ENCODE measurements around the gene PUS3. TPM values are rescaled to one million over a fixed set of nuclear protein-coding genes. Genes with fewer than 3 reads are reported as not detected.

The PUS3 gene
- total and polyA plus RNA-seq, 3 experiments from 2014 or later, result 16.5 to 19.2 (median 17.5) TPM

- POLR2A ChIA-PET, result interaction anchor here (2.3 kb wide), 1 partner anchor 15 kb away, joined by 25 read pairs; the partner anchor contains the start of gene HYLS1
These were observed 604 bp downstream of the PUS3 start for GRCh38 chr11:125902277-125902926.

GRCh38 chr11:125901872-125902271 lies 1.1 kb downstream of the PUS3 start:
- H3K36me3 ChIP-seq (ENCODE audit: insufficient read depth, low read length), result peaks cover 7% of the 10 kb centered on the region
- no peak overlapping the region for H3K27ac ChIP-seq (ENCODE audit: low read depth, low read length)
- CTCF ChIA-PET, result no interaction called here
- peaks cover 20% of the 10 kb centered on the region for H3K4me1 ChIP-seq (ENCODE audit: insufficient read depth, low read length)
- no peak overlapping the region for H3K4me3 ChIP-seq (ENCODE audit: low read length)
- no peaks in the 10 kb centered on the region for H3K9me3 ChIP-seq (ENCODE audit: low read length)
- H3K9me3 Mint-ChIP-seq, result peaks cover 0 to 3% (median 0%) of the 10 kb centered on the region in 5 donors
- H3K4me3 Mint-ChIP-seq, result peak overlapping the region; percentile 58 to 97 (median 76)
- peak overlapping the region in 6 of 8 donors; percentile 8 to 87 (median 54) for H3K27ac Mint-ChIP-seq
- peaks cover 40 to 63% (median 57%) of the 10 kb centered on the region in 3 donors for H3K4me1 Mint-ChIP-seq
- peaks cover 6 to 26% (median 10%) of the 10 kb centered on the region in 3 donors for H3K36me3 Mint-ChIP-seq
- POLR2A ChIA-PET, result no interaction called here
- H3K27me3 ChIP-seq (ENCODE audit: insufficient read depth, low read length, poor library complexity, severe bottlenecking), result peaks cover 18% of the 10 kb centered on the region
- peaks cover 25 to 27% of the 10 kb centered on the region in 2 donors for H3K27me3 Mint-ChIP-seq
- no peak for DNase-seq

More at GRCh38 chr11:125902277-125902926, 604 bp downstream of the PUS3 start:
- H3K36me3 ChIP-seq (ENCODE audit: insufficient read depth, low read length), result peaks cover 7% of the 10 kb centered on the region
- H3K4me3 ChIP-seq (ENCODE audit: low read length), result peak overlapping the region; percentile 74
- Mint-ChIP-seq H3K27ac (peak overlapping the region; percentile 84 to 96 (median 92)), H3K4me3 (peak overlapping the region; percentile 90 to 98 (median 96)), H3K4me1 (peaks cover 36 to 58% (median 52%) of the 10 kb centered on the region in 3 donors), H3K27me3 (peaks cover 27 to 29% of the 10 kb centered on the region in 2 donors), H3K36me3 (peaks cover 6 to 26% (median 10%) of the 10 kb centered on the region in 3 donors), H3K9me3 (peaks cover 0 to 3% (median 0%) of the 10 kb centered on the region in 5 donors)
- CTCF ChIA-PET, result interaction anchor here (0.7 to 2.1 kb wide), 3 partner anchors 15 to 333 kb away, joined by 3 to 12 read pairs (median 3); partner anchors contain the start of genes EI24 and HYLS1
- H3K27me3 ChIP-seq (ENCODE audit: insufficient read depth, low read length, poor library complexity, severe bottlenecking), result peaks cover 18% of the 10 kb centered on the region
- H3K27ac ChIP-seq (ENCODE audit: low read depth, low read length), result peak overlapping the region; percentile 70
- DNase-seq, result no peak
- H3K9me3 ChIP-seq (ENCODE audit: low read length), result no peaks in the 10 kb centered on the region
- peaks cover 20% of the 10 kb centered on the region for H3K4me1 ChIP-seq (ENCODE audit: insufficient read depth, low read length)

GRCh38 chr11:125892994-125893393 lies 10.0 kb downstream of the PUS3 start:
- H3K4me3 Mint-ChIP-seq, result peak overlapping the region in 1 of 7 donors; percentile 26
- H3K27me3 ChIP-seq (ENCODE audit: insufficient read depth, low read length, poor library complexity, severe bottlenecking), result no peaks in the 10 kb centered on the region
- no peaks in the 10 kb centered on the region for H3K27me3 Mint-ChIP-seq
- no peaks in the 10 kb centered on the region for H3K9me3 Mint-ChIP-seq
- no peak for DNase-seq
- H3K36me3 ChIP-seq (ENCODE audit: insufficient read depth, low read length), result peaks cover 10% of the 10 kb centered on the region
- ChIA-PET POLR2A (no interaction called here), CTCF (no interaction called here)
- peak overlapping the region in 3 of 8 donors; percentile 38 to 69 (median 51) for H3K27ac Mint-ChIP-seq
- H3K4me1 ChIP-seq (ENCODE audit: insufficient read depth, low read length), result peaks cover 11% of the 10 kb centered on the region
- H3K4me3 ChIP-seq (ENCODE audit: low read length), result no peak overlapping the region
- H3K36me3 Mint-ChIP-seq, result peaks cover 8 to 50% (median 8%) of the 10 kb centered on the region in 3 donors
- no peak overlapping the region for H3K27ac ChIP-seq (ENCODE audit: low read depth, low read length)
- H3K4me1 Mint-ChIP-seq, result peaks cover 31 to 43% (median 36%) of the 10 kb centered on the region in 3 donors
- H3K9me3 ChIP-seq (ENCODE audit: low read length), result no peaks in the 10 kb centered on the region

- no peaks in the 10 kb centered on the region for H3K9me3 ChIP-seq (ENCODE audit: low read length)
- CTCF ChIA-PET, result interaction anchor here (0.6 kb wide), 1 partner anchor 419 kb away, joined by 3 read pairs; no protein-coding TSS in a partner anchor
- H3K27me3 ChIP-seq (ENCODE audit: insufficient read depth, low read length, poor library complexity, severe bottlenecking), result no peaks in the 10 kb centered on the region
- H3K4me1 ChIP-seq (ENCODE audit: insufficient read depth, low read length), result peaks cover 11% of the 10 kb centered on the region
- Mint-ChIP-seq H3K27ac (no peak overlapping the region), H3K36me3 (peaks cover 6 to 53% (median 8%) of the 10 kb centered on the region in 3 donors), H3K27me3 (peaks cover 0 to 4% of the 10 kb centered on the region in 2 donors), H3K4me3 (peak overlapping the region in 1 of 7 donors; percentile 26), H3K9me3 (peaks cover 0 to 4% (median 2%) of the 10 kb centered on the region in 5 donors), H3K4me1 (peaks cover 29 to 42% (median 35%) of the 10 kb centered on the region in 3 donors)
- POLR2A ChIA-PET, result no interaction called here
- DNase-seq, result no peak
- no peak overlapping the region for H3K27ac ChIP-seq (ENCODE audit: low read depth, low read length)
- H3K4me3 ChIP-seq (ENCODE audit: low read length), result no peak overlapping the region
- peaks cover 10% of the 10 kb centered on the region for H3K36me3 ChIP-seq (ENCODE audit: insufficient read depth, low read length)
These were observed 10.9 kb downstream of the PUS3 start for GRCh38 chr11:125892071-125892470.

- POLR2A ChIA-PET, result no interaction called here
- Mint-ChIP-seq H3K27me3 (peaks cover 0 to 4% of the 10 kb centered on the region in 2 donors), H3K27ac (peak overlapping the region in 1 of 8 donors; percentile 11), H3K36me3 (peaks cover 6 to 48% (median 8%) of the 10 kb centered on the region in 3 donors), H3K9me3 (peaks cover 0 to 4% (median 2%) of the 10 kb centered on the region in 5 donors), H3K4me3 (peak overlapping the region in 4 of 7 donors; percentile 19 to 66 (median 57)), H3K4me1 (peaks cover 29 to 39% (median 34%) of the 10 kb centered on the region in 3 donors)
- Histone ChIP-seq H3K9me3 (ENCODE audit: low read length) (no peaks in the 10 kb centered on the region), H3K36me3 (ENCODE audit: insufficient read depth, low read length) (peaks cover 10% of the 10 kb centered on the region), H3K4me3 (ENCODE audit: low read length) (no peak overlapping the region), H3K27ac (ENCODE audit: low read depth, low read length) (no peak overlapping the region), H3K27me3 (ENCODE audit: insufficient read depth, low read length, poor library complexity, severe bottlenecking) (no peaks in the 10 kb centered on the region), H3K4me1 (ENCODE audit: insufficient read depth, low read length) (peaks cover 11% of the 10 kb centered on the region)
- CTCF ChIA-PET, result interaction anchor here (1.1 kb wide), 1 partner anchor 9 kb away, joined by 3 read pairs; no protein-coding TSS in a partner anchor
- DNase-seq, result no peak
These were observed 12.4 kb downstream of the PUS3 start for GRCh38 chr11:125890447-125891100.

GRCh38 chr11:125887373-125888324 lies 15.4 kb downstream of the PUS3 start, which contains the start of gene HYLS1:
TSS of gene HYLS1 (plus strand) at chr11:125887668. CDS start at chr11:125899369, 11,701 bp downstream.
- Mint-ChIP-seq H3K27me3 (peaks cover 0 to 4% of the 10 kb centered on the region in 2 donors), H3K4me1 (peaks cover 25 to 35% (median 34%) of the 10 kb centered on the region in 3 donors), H3K27ac (peak within 1 kb of the TSS; percentile 93 to 99 (median 96)), H3K36me3 (peaks cover 1 to 20% (median 7%) of the 10 kb centered on the region in 3 donors), H3K4me3 (peak within 1 kb of the TSS; percentile 89 to 97 (median 94)), H3K9me3 (peaks cover 0 to 4% (median 2%) of the 10 kb centered on the region in 5 donors)
- ChIA-PET POLR2A (interaction anchor here (1.0 to 2.2 kb wide), 5 partner anchors 16 to 396 kb away, joined by 3 to 25 read pairs (median 4); partner anchors contain the start of genes DDX25, EI24, PUS3 and STT3A), CTCF (interaction anchor here (0.7 to 2.5 kb wide), 7 partner anchors 8 to 318 kb away, joined by 3 to 12 read pairs (median 4); partner anchors contain the start of genes EI24 and PUS3)
- H3K9me3 ChIP-seq (ENCODE audit: low read length), result no peaks in the 10 kb centered on the region
- H3K27ac ChIP-seq (ENCODE audit: low read depth, low read length), result peak within 1 kb of the TSS; percentile 72
- H3K4me1 ChIP-seq (ENCODE audit: insufficient read depth, low read length), result peaks cover 11% of the 10 kb centered on the region
- peak; percentile 91 to 96 (median 96) for DNase-seq
- no peaks in the 10 kb centered on the region for H3K36me3 ChIP-seq (ENCODE audit: insufficient read depth, low read length)
- peak within 1 kb of the TSS; percentile 79 for H3K4me3 ChIP-seq (ENCODE audit: low read length)
- no peaks in the 10 kb centered on the region for H3K27me3 ChIP-seq (ENCODE audit: insufficient read depth, low read length, poor library complexity, severe bottlenecking)

- Histone ChIP-seq H3K27ac (ENCODE audit: low read depth, low read length) (peak overlapping the region; percentile 72), H3K9me3 (ENCODE audit: low read length) (no peaks in the 10 kb centered on the region), H3K27me3 (ENCODE audit: insufficient read depth, low read length, poor library complexity, severe bottlenecking) (no peaks in the 10 kb centered on the region), H3K36me3 (ENCODE audit: insufficient read depth, low read length) (no peaks in the 10 kb centered on the region), H3K4me3 (ENCODE audit: low read length) (peak overlapping the region; percentile 79), H3K4me1 (ENCODE audit: insufficient read depth, low read length) (peaks cover 11% of the 10 kb centered on the region)
- H3K27ac Mint-ChIP-seq, result peak overlapping the region; percentile 93 to 99 (median 96)
- ChIA-PET CTCF (interaction anchor here (2.0 to 2.5 kb wide), 2 partner anchors 10 to 16 kb away, joined by 10 to 12 read pairs; partner anchors contain the start of gene PUS3), POLR2A (interaction anchor here (1.4 to 2.2 kb wide), 3 partner anchors 16 to 295 kb away, joined by 3 to 25 read pairs (median 6); partner anchors contain the start of genes DDX25, PUS3 and STT3A)
- peaks cover 0 to 4% (median 2%) of the 10 kb centered on the region in 5 donors for H3K9me3 Mint-ChIP-seq
- peak overlapping the region; percentile 89 to 97 (median 94) for H3K4me3 Mint-ChIP-seq
- peak in 3 of 5 donors; percentile 38 to 62 (median 40) for DNase-seq
- H3K27me3 Mint-ChIP-seq, result peaks cover 0 to 4% of the 10 kb centered on the region in 2 donors
- H3K4me1 Mint-ChIP-seq, result peaks cover 23 to 34% (median 31%) of the 10 kb centered on the region in 3 donors
- peaks cover 0 to 15% (median 4%) of the 10 kb centered on the region in 3 donors for H3K36me3 Mint-ChIP-seq
These were observed 16.0 kb downstream of the PUS3 start for GRCh38 chr11:125886997-125887372.
